HT-29 (cell line): Measurements from ENCODE around the gene TGOLN2. TPM values are rescaled to one million over a fixed set of nuclear protein-coding genes. Genes with fewer than 3 reads are reported as not detected.

Experiments
- small RNA-seq: library from RNA; depleted of rRNA; stranded (forward); fragments of <200 nt; gene quantifications from one replicate; pipeline ENCODE3, GENCODE V24; 2014
- total RNA-seq: library from RNA; depleted of rRNA; stranded (reverse); fragments of >200 nt; shearing (Covaris generic); gene quantifications from 2 replicates; pipeline ENCODE4 v1.2.3, GENCODE V29; 2014; rRNA removed

The TGOLN2 gene
- total RNA-seq, 1 experiment from 2014 or later, result 121 TPM

Small RNA genes lying within 50 kb of the gene (small RNA-seq; reads per million reads assigned to genes)
- gene AC062037.1, result not detected
- not detected for gene RF00019
- gene RN7SL113P, result not detected

Other genes starting within 250 kb of the TGOLN2 start
- not detected in 2 replicates for gene TCF7L1, start 194.6 kb downstream of the TGOLN2 start, total RNA-seq
- 18.5 and 23.5 TPM in 2 replicates for gene RETSAT, start 26.5 kb upstream of the TGOLN2 start, total RNA-seq
- gene ELMOD3, start 26.8 kb upstream of the TGOLN2 start, total RNA-seq, result 6.5 and 7.1 TPM in 2 replicates
- gene CAPG, start 82.4 kb upstream of the TGOLN2 start, total RNA-seq, result 460 and 472 TPM in 2 replicates
- 0.08 and 0.21 TPM in 2 replicates for gene SH2D6, start 90.7 kb upstream of the TGOLN2 start, total RNA-seq
- gene MAT2A, start 211.2 kb upstream of the TGOLN2 start, total RNA-seq, result 168 and 205 TPM in 2 replicates
- gene GGCX, start 233.5 kb upstream of the TGOLN2 start, total RNA-seq, result 23.9 and 38.8 TPM in 2 replicates
- 92.3 and 93.1 TPM in 2 replicates for gene VAMP8, start 249.6 kb upstream of the TGOLN2 start, total RNA-seq